Esophagus muscularis mucosa (tissue), 4 donors: Measurements from ENCODE around the gene TM9SF2. TPM values are rescaled to one million over a fixed set of nuclear protein-coding genes. Genes with fewer than 3 reads are reported as not detected.

Experiments
- DNase-seq: peaks from one replicate; pipeline ENCODE4 v3.0.0-alpha.2; 2017; ENCODE audit errors: extremely low spot score
- H3K27ac ChIP-seq, 4 donors: fragments of 200-600 bp; sonication (generic); replicated peaks in 1 of 4; 1 replicate in 3 of 4; 2 replicates in 1 of 4; pipeline ENCODE4 v1.5.1; 2016 to 2019; ENCODE audit warnings: mild to moderate bottlenecking in 1 of 4
- H3K27me3 ChIP-seq, 4 donors: fragments of 200-600 bp; sonication (generic); one replicate each; pipeline versions ENCODE4 v1.5.1 to v1.6.0; 2016 to 2019
- H3K36me3 ChIP-seq, 4 donors: fragments of 200-600 bp; sonication (generic); one replicate each; pipeline ENCODE4 v1.5.1; 2016 to 2019
- H3K4me1 ChIP-seq, 4 donors: fragments of 200-600 bp; sonication (generic); one replicate each; pipeline ENCODE4 v1.5.1; 2016 to 2019
- H3K4me3 ChIP-seq, 4 donors: fragments of 200-600 bp; sonication (generic); 1 replicate in 2 of 4; 2 replicates in 2 of 4; pipeline ENCODE4 v1.5.1; 2016 to 2019; ENCODE audit warnings: mild to moderate bottlenecking in 4 of 4, moderate library complexity in 1 of 4
- H3K9me3 ChIP-seq, 4 donors: fragments of 200-600 bp; sonication (generic); 1 replicate in 3 of 4; 2 replicates in 1 of 4; pipeline ENCODE4 v1.5.1; 2016 to 2019
- CTCF ChIP-seq, 3 experiments: fragments of 200-600 bp in 2 of 3; fragments of 450-650 bp in 1 of 3; sonication (generic) in 2 of 3; IDR thresholded peaks; one replicate each; pipeline ENCODE4 v1.5.1; 2017 to 2019; ENCODE audit warnings: antibody characterized with exemption in 3 of 3, mild to moderate bottlenecking in 2 of 3, moderate library complexity in 1 of 3
- EP300 ChIP-seq: sonication (generic); formaldehyde crosslinking; IDR thresholded peaks from one replicate; pipeline ENCODE4 v1.6.1; 2017; ENCODE audit warnings: antibody characterized with exemption
- POLR2A ChIP-seq: fragments of 450-650 bp; IDR thresholded peaks from one replicate; pipeline ENCODE4 v1.6.1; 2017; ENCODE audit warnings: antibody characterized with exemption, moderate library complexity, mild to moderate bottlenecking, low read depth
- POLR2AphosphoS5 ChIP-seq, 2 donors: sonication (generic); formaldehyde crosslinking; IDR thresholded peaks; one replicate each; pipeline ENCODE4 v1.6.1; 2017; ENCODE audit warnings: antibody characterized with exemption in 2 of 2
- WGBS: methylation state at CpG from one replicate; pipeline ENCODE4 v1.1.5; 2018; 5-methylcytosine and 5-hydroxymethylcytosine counted together
- intact Hi-C: fragments of 100-400 bp; cut with DNase I; formaldehyde crosslinking; loops from one replicate; pipeline ENCODE4 v1.15.1; 2023
- total RNA-seq, 4 donors: library from RNA; depleted of rRNA; stranded (reverse); fragments of >200 nt; gene quantifications; one replicate each; pipeline versions ENCODE4 v1.1.0 to v1.2.1, GENCODE V29; 2016

TM9SF2 gene
- total RNA-seq, 4 donors from 2014 or later, result 65.6 to 86.9 (median 71.8) TPM

DNA sequence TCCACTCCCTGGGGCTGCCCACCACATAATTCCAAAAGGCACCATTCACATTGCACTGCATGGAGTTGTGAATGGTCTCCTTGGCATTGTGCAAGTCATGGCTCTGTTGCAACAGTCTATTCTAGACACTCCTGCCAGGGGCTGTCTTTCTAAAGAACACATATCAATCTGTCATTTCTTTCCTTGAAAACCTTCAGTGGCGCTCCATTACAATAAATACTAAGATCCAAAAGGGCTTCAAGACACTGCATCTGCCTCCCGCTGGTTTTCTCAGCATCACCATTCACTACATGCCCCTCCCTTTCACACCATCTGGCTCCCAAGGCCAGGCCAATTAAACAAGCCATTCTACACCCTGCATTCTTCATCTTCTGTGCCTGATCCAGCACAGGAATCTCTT, 32.2 kb upstream of the TM9SF2 start:
- no peaks in the 10 kb centered on the region for H3K9me3 ChIP-seq
- TF ChIP-seq POLR2AphosphoS5 (IDR thresholded peaks at IDR 0.05) (no peak), POLR2A (no peak), CTCF (IDR thresholded peaks at IDR 0.05) (no peak), EP300 (no peak)
- H3K36me3 ChIP-seq, result no peaks in the 10 kb centered on the region
- no peak overlapping the region for H3K27ac ChIP-seq
- H3K4me3 ChIP-seq, result no peak overlapping the region
- H3K4me1 ChIP-seq, result peaks cover 0 to 7% (median 0%) of the 10 kb centered on the region in 4 donors
- DNase-seq, result peak; percentile 26
- 75% methylated on average over 2 of the region's 2 CpGs for WGBS
- intact Hi-C loops, result no loop called here
- H3K27me3 ChIP-seq, result peaks cover 0 to 9% (median 0%) of the 10 kb centered on the region in 4 donors

DNA sequence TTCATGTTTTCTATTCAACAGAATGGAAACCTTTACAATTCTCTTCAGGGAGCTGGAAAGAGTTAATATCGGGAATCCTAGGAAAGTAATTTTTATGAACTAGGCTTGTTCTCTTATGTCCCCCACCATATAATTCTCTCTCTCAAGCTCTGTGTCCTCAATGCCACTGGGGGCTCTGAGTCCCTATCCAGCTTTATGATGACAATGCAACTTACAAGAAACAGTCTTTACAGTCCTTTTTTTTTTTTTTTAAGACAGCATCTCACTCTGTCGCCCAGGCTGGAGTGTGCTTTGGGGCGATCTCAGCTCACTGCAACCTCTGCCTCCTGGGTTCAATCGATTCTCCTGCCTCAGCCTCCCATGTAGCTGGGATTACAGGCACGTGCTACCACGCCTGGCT, 31.2 kb upstream of the TM9SF2 start:
- Histone ChIP-seq H3K27me3 (peaks cover 0 to 9% (median 0%) of the 10 kb centered on the region in 4 donors), H3K4me1 (peaks cover 0 to 7% (median 0%) of the 10 kb centered on the region in 4 donors), H3K36me3 (no peaks in the 10 kb centered on the region), H3K9me3 (no peaks in the 10 kb centered on the region), H3K27ac (no peak overlapping the region), H3K4me3 (no peak overlapping the region)
- intact Hi-C loops, result no loop called here
- TF ChIP-seq POLR2AphosphoS5 (IDR thresholded peaks at IDR 0.05) (no peak), CTCF (IDR thresholded peaks at IDR 0.05) (no peak), POLR2A (no peak), EP300 (no peak)
- 74% methylated on average over 6 of the region's 6 CpGs for WGBS
- no peak for DNase-seq

GRCh38 chr13:99471221-99472121, 29.8 kb upstream of the TM9SF2 start:
- Histone ChIP-seq H3K36me3 (no peaks in the 10 kb centered on the region), H3K9me3 (no peaks in the 10 kb centered on the region), H3K4me1 (peaks cover 0 to 7% (median 0%) of the 10 kb centered on the region in 4 donors), H3K4me3 (no peak overlapping the region), H3K27ac (no peak overlapping the region), H3K27me3 (peaks cover 0 to 9% (median 0%) of the 10 kb centered on the region in 4 donors)
- intact Hi-C loops, result no loop called here
- no peak for DNase-seq
- WGBS, result 63% methylated on average over 3 of the region's 3 CpGs
- TF ChIP-seq POLR2AphosphoS5 (IDR thresholded peaks at IDR 0.05), result no peak
- TF ChIP-seq CTCF (IDR thresholded peaks at IDR 0.05), result no peak
- no peak for TF ChIP-seq POLR2A

- TF ChIP-seq POLR2A (no peak), EP300 (no peak), POLR2AphosphoS5 (IDR thresholded peaks at IDR 0.05) (no peak), CTCF (IDR thresholded peaks at IDR 0.05) (no peak)
- Histone ChIP-seq H3K9me3 (no peaks in the 10 kb centered on the region), H3K27me3 (peaks cover 0 to 9% (median 0%) of the 10 kb centered on the region in 4 donors), H3K4me3 (no peak overlapping the region), H3K27ac (no peak overlapping the region), H3K36me3 (no peaks in the 10 kb centered on the region), H3K4me1 (peaks cover 0 to 7% (median 0%) of the 10 kb centered on the region in 4 donors)
- intact Hi-C loops, result no loop called here
- 52% methylated on average over 1 of the region's 1 CpG for WGBS
- no peak for DNase-seq
Observed at GRCh38 chr13:99472122-99472440, 29.2 kb upstream of the TM9SF2 start.
